Amniotic stem cell (primary cell): ENCODE results near the gene UQCRFS1.

Experiments
- DNase-seq: peaks from one replicate; lab custom pipeline; 2025; lab: John Stamatoyannopoulos, UW

UQCRFS1 gene

DNA sequence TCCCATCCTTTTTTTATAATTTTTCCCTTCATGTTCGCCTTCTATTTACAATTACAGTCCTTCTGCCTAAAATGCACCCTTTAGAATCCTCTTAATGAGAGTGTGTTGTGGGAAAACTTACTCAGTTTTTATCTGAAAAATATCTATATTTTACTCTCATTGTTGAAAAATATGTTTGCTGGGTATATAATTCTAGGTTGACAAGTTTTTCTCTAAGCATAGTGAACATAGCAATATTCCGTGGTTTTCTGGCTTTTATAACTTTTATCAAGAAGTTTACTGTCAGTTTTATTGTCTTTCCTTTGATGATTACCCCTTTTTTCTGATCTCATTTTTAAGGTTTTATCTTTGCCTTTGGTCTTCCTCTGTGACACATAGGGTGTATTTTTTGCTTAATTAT lies 57.3 kb downstream of the UQCRFS1 start:
- DNase-seq = no peak
